Kidney (tissue), 14 donors: ENCODE measurements around the gene HNRNPUL1. TPM values are rescaled to one million over a fixed set of nuclear protein-coding genes. Genes with fewer than 3 reads are reported as not detected.
"Not testable (repeated sequence)": the region's sequence is repeated elsewhere in the genome, so short reads cannot be mapped to it uniquely, and the experiment has no call there.

Experiments used
- DNase-seq, 5 donors: peaks; one replicate each; pipeline ENCODE4 v3.0.0-alpha.2; 2013 to 2020
- FAIRE-seq: peaks from 2 replicates; lab custom pipeline; 2012; peaks lifted over from hg19 to GRCh38; lab: Jason Lieb, UNC
- H3K27ac ChIP-seq, 2 donors: one replicate each; pipeline ENCODE4 v1.7.0; 2013; ENCODE audit warnings: low read depth in 2 of 2, low read length in 2 of 2, inconsistent platforms in 1 of 2
- H3K27me3 ChIP-seq: one replicate; pipeline ENCODE4 v1.7.1; 2013; ENCODE audit warnings: low read length, inconsistent platforms; ENCODE audit not compliant: control insufficient read depth, insufficient read depth
- H3K36me3 ChIP-seq, 3 donors: one replicate each; pipeline versions ENCODE4 v1.7.0 to v1.7.1; 2013; ENCODE audit warnings: low read length in 3 of 3, control low read depth in 1 of 3, inconsistent platforms in 1 of 3; ENCODE audit not compliant: insufficient read depth in 3 of 3, control insufficient read depth in 2 of 3
- H3K4me1 ChIP-seq, 3 donors: one replicate each; pipeline versions ENCODE4 v1.7.0 to v1.7.1; 2013; ENCODE audit warnings: low read length in 3 of 3, inconsistent platforms in 1 of 3, low read depth in 1 of 3; ENCODE audit not compliant: control insufficient read depth in 2 of 3, insufficient read depth in 2 of 3
- H3K4me3 ChIP-seq, 3 donors: one replicate each; pipeline versions ENCODE4 v1.7.0 to v1.8.1; 2013; ENCODE audit warnings: low read length in 3 of 3, control low read depth in 1 of 3, inconsistent platforms in 1 of 3
- H3K9ac ChIP-seq, 3 donors: one replicate each; pipeline versions ENCODE4 v1.7.0 to v1.7.1; 2013; ENCODE audit warnings: low read length in 3 of 3, control low read depth in 1 of 3, inconsistent platforms in 1 of 3
- H3K9me3 ChIP-seq, 3 donors: one replicate each; pipeline versions ENCODE4 v1.7.0 to v1.7.1; 2013; ENCODE audit warnings: low read length in 3 of 3, control low read depth in 1 of 3, inconsistent platforms in 1 of 3; ENCODE audit not compliant: control insufficient read depth in 2 of 3, insufficient read depth in 1 of 3
- CTCF ChIP-seq: IDR thresholded peaks from 3 replicates; pipeline ENCODE4 v1.5.1; 2012; ENCODE audit warnings: mild to moderate bottlenecking, moderate library complexity, borderline replicate concordance; ENCODE audit not compliant: insufficient read depth; ENCODE audit errors: extremely low read depth
- intact Hi-C: fragments of 100-400 bp; cut with DNase I; formaldehyde crosslinking; loops from one replicate; pipeline ENCODE4 v1.11.1; 2022
- polyA plus RNA-seq: library from polyadenylated mRNA; stranded (reverse); fragments of 350-450 nt; fragmentation: Illumina TruSeq; extraction: RNeasy Lipid Tissue Mini Kit (QIAGEN cat#74804); gene quantifications from one replicate; pipeline ENCODE4 v1.2.3, GENCODE V29; 2014; ENCODE audit warnings: low read depth, low replicate concordance; ENCODE audit not compliant: insufficient read depth
- total RNA-seq: library from RNA; stranded (reverse); fragmentation: NEBNext Ultra II Directional; extraction: Animal tissue kit (Norgen Biotek cat#: 25700); gene quantifications from one replicate; pipeline ENCODE4 v1.2.1, GENCODE V29; 2021
- donor health status: control.
- donor health status: control.
- donor health status: control.
- donor health status: control.
- donor health status: control.
- donor health status: DM: yes; HTN: yes; CAD: no.
- donor health status: Normal renal cell carcinoma (clear cell type).

The HNRNPUL1 gene
- total and polyA plus RNA-seq, 2 donors from 2014 or later = 51.0 to 182 TPM

GRCh38 chr19:41226874-41227390 is 37.2 kb upstream of the HNRNPUL1 start:
- DNase-seq = no peak
- H3K27ac ChIP-seq = peak overlapping the region; percentile 14 to 64
- H3K4me3 ChIP-seq = peak overlapping the region in 2 of 3 donors; percentile 53 to 82
- no peaks in the 10 kb centered on the region for H3K36me3 ChIP-seq
- H3K4me1 ChIP-seq = peaks cover 0 to 9% (median 5%) of the 10 kb centered on the region in 3 donors
- H3K27me3 ChIP-seq = no peaks in the 10 kb centered on the region
- peak overlapping the region in 2 of 3 donors; percentile 49 to 72 for H3K9ac ChIP-seq
- intact Hi-C loops = no loop called here
- H3K9me3 ChIP-seq = no peaks in the 10 kb centered on the region
- no peak for FAIRE-seq
- TF ChIP-seq CTCF = no peak

GRCh38 chr19:41228486-41228885 is 35.7 kb upstream of the HNRNPUL1 start:
- FAIRE-seq = no peak
- DNase-seq = no peak
- no peak overlapping the region for H3K4me3 ChIP-seq
- no peak overlapping the region for H3K27ac ChIP-seq
- H3K27me3 ChIP-seq = no peaks in the 10 kb centered on the region
- no peak overlapping the region for H3K9ac ChIP-seq
- no peaks in the 10 kb centered on the region for H3K9me3 ChIP-seq
- peaks cover 0 to 9% (median 5%) of the 10 kb centered on the region in 3 donors for H3K4me1 ChIP-seq
- intact Hi-C loops = no loop called here
- no peak for TF ChIP-seq CTCF
- no peaks in the 10 kb centered on the region for H3K36me3 ChIP-seq

GRCh38 chr19:41229338-41229737 is 34.8 kb upstream of the HNRNPUL1 start:
- intact Hi-C loops, FAIRE-seq, H3K9me3 ChIP-seq, H3K9ac ChIP-seq, H3K4me1 ChIP-seq, H3K36me3 ChIP-seq, H3K4me3 ChIP-seq, DNase-seq, H3K27me3 ChIP-seq, H3K27ac ChIP-seq: not testable (repeated sequence)

- intact Hi-C loops = no loop called here
- Histone ChIP-seq H3K4me3 (no peak overlapping the region), H3K27ac (no peak overlapping the region), H3K9ac (no peak overlapping the region), H3K4me1 (peaks cover 0 to 9% (median 5%) of the 10 kb centered on the region in 3 donors), H3K9me3 (no peaks in the 10 kb centered on the region), H3K36me3 (peaks cover 0 to 2% (median 0%) of the 10 kb centered on the region in 3 donors), H3K27me3 (no peaks in the 10 kb centered on the region)
- FAIRE-seq (no peak), DNase-seq (no peak)
- no peak for TF ChIP-seq CTCF
Measured at GRCh38 chr19:41230067-41230857, 33.9 kb upstream of the HNRNPUL1 start.
